ENCODE data around the gene SLC4A7.
A peak's percentile ranks its signal among the peaks of the same experiment; 100 is the strongest.
"Not testable (repeated sequence)": the region's sequence is repeated elsewhere in the genome, so short reads cannot be mapped to it uniquely, and the experiment has no call there.

Gene SLC4A7

GRCh38 chr3:27360113-27361078 lies 123.8 kb downstream of the SLC4A7 start:
- DNase-seq (ENCODE audit: low read depth in 2 of 2): no peak

- no peak for DNase-seq (ENCODE audit: low read depth in 2 of 2)
Observed at GRCh38 chr3:27358372-27358771, 125.8 kb downstream of the SLC4A7 start.

GRCh38 chr3:27357665-27358258 lies 126.4 kb downstream of the SLC4A7 start:
- DNase-seq (ENCODE audit: low read depth in 2 of 2): peak in 1 of 2 experiments; percentile 14

- DNase-seq (ENCODE audit: low read depth in 2 of 2): no peak
Observed at GRCh38 chr3:27356976-27357375, 127.2 kb downstream of the SLC4A7 start.

GRCh38 chr3:27354588-27355203 lies 129.5 kb downstream of the SLC4A7 start:
- no peak for DNase-seq (ENCODE audit: low read depth in 2 of 2)

GRCh38 chr3:27354161-27354560 lies 130.0 kb downstream of the SLC4A7 start:
- DNase-seq (ENCODE audit: low read depth in 2 of 2): no peak

GRCh38 chr3:27353221-27353620 lies 131.0 kb downstream of the SLC4A7 start:
- peak in 1 of 2 experiments; percentile 9 for DNase-seq (ENCODE audit: low read depth in 2 of 2)

- DNase-seq (ENCODE audit: low read depth in 2 of 2): no peak
Observed at GRCh38 chr3:27352047-27352446, 132.1 kb downstream of the SLC4A7 start.

- no peak for DNase-seq (ENCODE audit: low read depth in 2 of 2)
Observed at GRCh38 chr3:27349832-27350231, 134.4 kb downstream of the SLC4A7 start.

- DNase-seq (ENCODE audit: low read depth in 2 of 2): no peak
Observed at GRCh38 chr3:27345959-27346865, 138.0 kb downstream of the SLC4A7 start.

- no peak for DNase-seq (ENCODE audit: low read depth in 2 of 2)
Observed at GRCh38 chr3:27345493-27345892, 138.7 kb downstream of the SLC4A7 start.

GRCh38 chr3:27345045-27345444 lies 139.1 kb downstream of the SLC4A7 start:
- no peak for DNase-seq (ENCODE audit: low read depth in 2 of 2)

GRCh38 chr3:27344192-27344591 lies 140.0 kb downstream of the SLC4A7 start:
- no peak for DNase-seq (ENCODE audit: low read depth in 2 of 2)

- DNase-seq (ENCODE audit: low read depth in 2 of 2): no peak
Observed at GRCh38 chr3:27342267-27342666, 141.9 kb downstream of the SLC4A7 start.

- no peak for DNase-seq (ENCODE audit: low read depth in 2 of 2)
Observed at GRCh38 chr3:27340534-27340933, 143.7 kb downstream of the SLC4A7 start.

- no peak for DNase-seq (ENCODE audit: low read depth in 2 of 2)
Observed at GRCh38 chr3:27335571-27335970, 148.6 kb downstream of the SLC4A7 start.

GRCh38 chr3:27333843-27334242 lies 150.3 kb downstream of the SLC4A7 start:
- no peak for DNase-seq (ENCODE audit: low read depth in 2 of 2)

GRCh38 chr3:27328982-27329762 lies 155.0 kb downstream of the SLC4A7 start:
- not testable (repeated sequence) for DNase-seq (ENCODE audit: low read depth in 2 of 2)

GRCh38 chr3:27326629-27327545 lies 157.3 kb downstream of the SLC4A7 start:
- peak; percentile 78 to 80 for DNase-seq (ENCODE audit: low read depth in 2 of 2)

GRCh38 chr3:27326202-27326601 lies 158.0 kb downstream of the SLC4A7 start:
- DNase-seq (ENCODE audit: low read depth in 2 of 2): peak; percentile 23 to 29

Data from fibroblast of skin of left quadriceps (primary cell).